NCI-H460 (cell line): ENCODE measurements around the gene NDUFS8. TPM values are rescaled to one million over a fixed set of nuclear protein-coding genes. Genes with fewer than 3 reads are reported as not detected.

ENCODE experiments used
- DNase-seq: peaks from one replicate; pipeline ENCODE4 v3.0.0-alpha.2; 2016; ENCODE audit warnings: low read depth; ENCODE audit errors: extremely low read depth
- total RNA-seq: library from RNA; depleted of rRNA; stranded (reverse); fragments of >200 nt; shearing (Covaris generic); gene quantifications from 2 replicates; pipeline ENCODE4 v1.2.3, GENCODE V29; 2014

The NDUFS8 gene
- total RNA-seq, 1 experiment from 2014 or later: 150 TPM

DNA sequence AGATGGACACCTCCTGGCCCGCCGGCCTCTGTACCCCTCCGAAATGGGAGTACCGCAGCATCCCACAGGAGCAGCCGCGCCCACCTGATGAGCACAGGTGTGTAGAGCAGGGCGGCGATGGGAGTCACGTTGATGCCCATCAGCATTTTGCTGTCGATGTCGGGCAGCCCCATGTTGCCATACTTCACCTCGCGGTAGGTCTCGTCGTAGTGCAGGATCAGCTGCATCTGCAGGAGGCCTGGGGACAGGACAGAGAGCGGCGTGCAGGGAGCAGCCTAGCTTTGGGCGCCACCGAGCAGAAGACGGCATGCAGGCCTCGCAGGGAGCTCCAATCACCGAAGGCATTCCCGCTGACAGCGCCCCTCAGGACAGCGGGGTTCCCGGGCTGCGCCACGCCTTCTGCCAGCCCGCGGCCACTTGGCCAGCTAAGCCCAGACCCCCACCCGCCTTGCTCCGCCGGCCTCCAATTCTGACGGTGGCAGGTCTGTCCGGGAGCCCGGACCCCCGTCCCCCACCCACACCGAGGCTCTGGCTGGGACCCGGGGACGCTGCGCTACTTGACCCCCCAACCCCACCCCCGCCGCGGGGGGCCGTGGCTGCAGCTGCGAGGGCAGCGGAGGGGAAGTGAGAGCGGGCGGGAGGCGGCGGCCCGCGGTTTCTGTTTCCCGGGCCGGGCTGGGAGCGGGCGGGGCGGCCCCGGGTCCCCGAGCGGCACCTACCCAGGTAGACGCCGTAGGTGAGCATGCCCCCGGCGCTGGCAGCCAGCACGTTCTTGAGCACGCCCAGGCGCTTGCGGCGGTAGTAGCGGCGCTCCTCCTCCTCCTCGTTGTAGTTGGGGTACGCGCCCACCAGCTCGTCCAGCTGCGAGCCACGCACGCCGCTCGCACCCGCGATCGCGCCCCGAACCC, 27.3 kb upstream of the NDUFS8 start:
- DNase-seq: no peak

DNA sequence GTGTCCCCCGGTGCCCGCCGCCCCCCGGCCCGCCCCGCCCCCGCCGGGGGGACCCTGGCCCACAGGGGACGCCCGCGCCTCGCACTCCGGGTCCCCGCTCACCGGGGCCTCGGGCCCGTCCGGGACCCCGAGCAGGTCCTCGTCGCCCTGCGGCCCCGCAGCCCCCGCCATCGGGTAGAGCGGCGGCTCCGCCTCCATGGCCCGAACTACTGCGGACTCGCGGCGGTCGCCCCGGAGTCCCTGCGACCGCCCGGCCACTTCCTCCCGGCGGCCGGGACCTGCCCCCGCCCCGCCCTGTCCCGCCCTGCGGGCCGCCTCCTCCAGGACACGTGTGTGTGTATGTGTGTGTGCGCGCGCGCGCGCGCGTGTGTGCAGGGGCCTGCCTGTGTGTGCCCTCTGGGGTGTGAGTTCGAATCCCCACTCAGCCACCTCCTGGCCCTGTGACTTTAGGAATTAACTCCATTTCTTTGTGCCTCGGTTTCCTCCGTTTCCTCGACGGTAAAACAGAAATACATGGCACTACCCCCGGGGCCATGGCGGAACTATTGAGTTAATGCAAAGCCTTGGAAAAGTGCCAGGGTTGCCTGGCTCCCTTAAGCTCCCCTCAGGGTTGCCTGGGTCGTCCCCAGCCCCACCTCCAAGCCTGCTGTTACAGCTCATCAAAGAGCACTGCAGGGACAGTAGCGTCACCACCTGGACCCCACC, 26.5 kb upstream of the NDUFS8 start, which contains the start of gene UNC93B1:
UNC93B1 (minus strand) TSS at position 252 of the 705 bp plus-strand sequence; CDS start at position 198, 54 bp downstream.
- DNase-seq: peak; percentile 77

GRCh38 chr11:68004551-68005335, 25.7 kb upstream of the NDUFS8 start:
- DNase-seq: no peak

GRCh38 chr11:68006606-68007166, 23.8 kb upstream of the NDUFS8 start:
- no peak for DNase-seq

- DNase-seq: no peak
These were observed 22.7 kb upstream of the NDUFS8 start for GRCh38 chr11:68007498-68008380.

- no peak for DNase-seq
These were observed 21.8 kb upstream of the NDUFS8 start for GRCh38 chr11:68008381-68009337.

DNA sequence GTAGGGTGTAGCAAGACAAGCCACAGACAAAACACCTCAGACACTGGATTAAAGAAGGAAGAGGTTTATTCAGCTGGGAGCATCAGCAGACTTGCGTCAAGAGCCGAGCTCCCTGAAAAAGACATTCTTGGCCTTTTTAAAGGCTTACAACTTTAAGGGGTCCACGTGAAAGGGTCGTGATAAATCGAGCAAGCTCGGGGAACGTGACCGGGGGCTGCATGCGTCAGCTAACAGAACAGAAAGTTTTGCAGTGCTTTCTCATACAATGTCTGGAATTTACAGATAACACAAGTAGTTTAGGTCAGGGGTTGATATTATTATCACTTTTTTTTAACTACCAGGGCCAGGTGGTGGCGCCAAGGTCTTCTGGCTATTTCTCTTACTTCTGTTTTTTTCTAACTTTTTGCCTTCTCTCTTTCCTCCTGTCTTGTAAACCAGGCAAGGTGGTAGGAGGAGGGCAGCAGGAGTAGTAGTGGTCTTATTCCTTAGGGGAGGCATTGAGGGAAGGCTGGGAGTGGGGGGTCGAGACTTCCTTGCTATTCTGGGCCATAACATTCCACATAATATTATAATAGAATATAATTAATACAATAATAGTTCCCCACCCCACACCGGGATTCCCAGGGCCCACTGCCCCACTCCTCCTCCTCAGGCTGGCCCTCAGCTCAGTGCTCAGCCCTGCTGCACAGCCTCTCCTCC, 20.9 kb upstream of the NDUFS8 start:
- no peak for DNase-seq

DNA sequence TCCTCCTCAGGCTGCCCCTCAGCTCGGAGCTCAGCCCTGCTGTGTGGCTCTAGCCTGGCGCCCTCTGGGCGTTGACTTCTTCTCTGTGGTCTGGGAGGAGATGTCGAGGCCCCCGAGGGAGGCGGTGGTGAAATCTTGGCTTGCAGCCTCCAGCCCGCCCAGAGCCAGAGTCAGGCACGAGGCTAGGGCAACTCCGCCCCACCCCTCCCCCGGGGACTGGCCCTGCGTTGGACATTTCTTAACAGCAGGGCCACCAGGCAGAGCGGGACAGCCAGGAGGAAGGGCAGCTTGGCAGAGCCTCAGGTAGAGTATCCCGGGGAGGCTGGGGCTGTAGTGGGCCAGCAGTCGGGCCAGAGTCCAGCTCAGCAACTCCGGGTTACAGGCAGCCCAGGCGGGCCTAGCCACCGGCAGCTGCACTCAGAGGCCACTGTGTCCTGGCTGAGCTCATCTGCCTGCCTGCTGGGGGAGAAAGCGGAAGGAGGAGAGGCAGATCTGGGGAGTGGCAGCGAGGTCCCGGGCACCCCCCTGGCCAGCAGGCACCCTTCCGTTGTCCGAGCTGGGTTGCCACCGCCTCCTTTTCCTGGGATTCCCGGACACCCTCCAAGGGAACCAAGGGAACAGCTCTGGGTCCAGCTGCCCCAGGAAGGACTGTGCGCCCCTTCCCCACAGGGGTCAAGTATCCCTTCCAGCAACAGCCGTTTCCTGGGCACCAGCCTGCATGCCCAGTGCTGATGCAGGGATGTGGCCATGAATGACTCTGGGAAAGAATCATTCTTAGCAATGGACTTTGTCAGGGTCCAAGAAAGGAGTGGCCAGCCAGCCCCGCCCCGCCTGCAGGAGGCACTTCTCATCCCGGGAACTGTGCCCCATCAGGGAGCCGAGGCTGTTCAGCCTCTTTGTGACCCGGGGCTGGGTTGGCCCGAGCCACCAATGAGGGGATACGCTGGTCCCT, 20.1 kb upstream of the NDUFS8 start, which contains the start of gene ALDH3B1:
ALDH3B1 (plus strand) TSS at position 238 of the 952 bp plus-strand sequence. CDS start 4,971 bp downstream, outside the sequence.
- DNase-seq: peak; percentile 91

GRCh38 chr11:68011051-68011943, 19.2 kb upstream of the NDUFS8 start:
- DNase-seq: no peak

- no peak for DNase-seq
These were observed 18.2 kb upstream of the NDUFS8 start for GRCh38 chr11:68012044-68012842.

GRCh38 chr11:68012843-68013610, 17.5 kb upstream of the NDUFS8 start:
- peak; percentile 92 for DNase-seq

DNA sequence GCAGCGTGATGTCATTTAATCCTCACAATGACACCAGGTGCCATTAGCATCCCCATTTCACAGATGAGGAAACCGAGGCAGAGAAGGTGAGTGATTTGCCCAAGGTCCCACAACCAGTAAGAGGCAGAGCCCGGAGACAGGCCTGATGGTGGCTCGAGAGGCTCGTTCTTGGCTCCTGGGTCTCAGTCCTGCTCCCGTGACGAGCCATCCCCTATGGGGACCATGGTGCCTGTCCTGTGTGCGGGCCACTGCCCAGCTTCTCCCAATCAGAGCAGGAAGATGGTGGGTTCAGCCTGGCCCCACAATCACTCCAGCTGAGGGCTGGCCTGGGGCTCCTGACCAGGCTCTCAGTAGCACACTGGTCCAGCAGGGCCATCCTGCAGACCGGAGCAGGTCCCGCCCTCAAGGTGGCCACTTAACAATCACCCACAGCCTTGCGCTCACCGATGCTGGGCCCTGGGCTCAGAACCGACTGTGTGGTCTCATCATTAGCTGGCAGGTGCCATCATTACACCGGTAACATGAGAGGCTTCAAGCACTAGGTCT, 16.8 kb upstream of the NDUFS8 start:
- no peak for DNase-seq

DNA sequence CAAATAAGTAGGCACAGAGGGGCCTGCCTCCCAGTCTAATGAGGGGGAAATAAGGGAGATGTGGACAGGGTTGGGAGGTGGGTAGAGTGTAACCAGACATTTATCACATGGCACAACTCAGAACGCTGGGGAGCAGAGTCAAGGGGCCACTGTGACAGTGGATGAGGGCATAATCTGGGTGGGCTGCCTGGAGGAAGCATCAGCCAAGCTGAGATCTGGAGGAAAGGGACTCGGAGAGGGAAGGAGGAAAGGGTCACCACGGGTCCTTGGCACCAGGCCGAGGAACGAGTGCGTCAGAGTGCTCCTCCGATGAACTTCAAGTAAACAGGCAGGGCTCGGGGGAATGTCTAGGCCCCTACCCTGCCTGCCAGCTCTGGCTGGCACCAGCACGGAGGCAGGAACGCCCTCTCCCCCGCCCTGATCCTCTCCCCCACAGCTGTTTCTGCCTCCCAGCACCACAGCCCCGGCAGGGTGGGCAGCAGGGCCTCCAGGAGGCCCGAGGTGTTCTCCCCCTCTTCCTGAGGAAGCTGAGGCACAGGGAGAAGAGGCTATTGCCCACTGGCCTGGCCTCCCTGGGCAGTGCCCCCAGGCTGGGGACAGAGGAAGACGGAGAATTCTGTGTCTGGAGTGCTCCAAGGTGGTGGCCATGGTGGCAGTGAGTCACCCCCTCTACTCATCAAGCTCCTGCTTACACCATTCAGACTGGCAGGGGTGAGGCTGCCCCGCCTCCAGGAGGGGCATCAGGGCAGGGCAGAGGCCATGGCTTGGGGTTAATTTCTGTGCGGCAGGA, 16.1 kb upstream of the NDUFS8 start:
- DNase-seq: peak; percentile 96
